Endothelial cell (in vitro differentiated cells): ENCODE results near the gene RAPGEF1. TPM values are rescaled to one million over a fixed set of nuclear protein-coding genes. Genes with fewer than 3 reads are reported as not detected.
"Not testable (repeated sequence)": the region's sequence is repeated elsewhere in the genome, so short reads cannot be mapped to it uniquely, and the experiment has no call there.

ENCODE experiments used
- DNase-seq: peaks from one replicate; pipeline ENCODE4 v3.0.0; 2021; ENCODE audit warnings: low spot score
- H3K27ac Mint-ChIP-seq: one replicate; pipeline ENCODE4 v1.8.0; 2021; ENCODE audit warnings: mixed read lengths, inconsistent platforms; ENCODE audit not compliant: unreplicated experiment
- H3K27me3 Mint-ChIP-seq: one replicate; pipeline ENCODE4 v1.8.0; 2021; ENCODE audit warnings: mild to moderate bottlenecking, moderate library complexity, mixed read lengths, inconsistent platforms; ENCODE audit not compliant: unreplicated experiment
- H3K36me3 Mint-ChIP-seq: one replicate; pipeline ENCODE4 v1.8.0; 2021; ENCODE audit warnings: mild to moderate bottlenecking, low read depth, mixed read lengths, inconsistent platforms; ENCODE audit not compliant: unreplicated experiment
- H3K4me1 Mint-ChIP-seq: one replicate; pipeline ENCODE4 v1.8.0; 2021; ENCODE audit warnings: mild to moderate bottlenecking, mixed read lengths, inconsistent platforms; ENCODE audit not compliant: unreplicated experiment
- H3K4me3 Mint-ChIP-seq: one replicate; pipeline ENCODE4 v1.8.0; 2021; ENCODE audit warnings: mild to moderate bottlenecking, mixed read lengths, inconsistent platforms; ENCODE audit not compliant: unreplicated experiment
- H3K9me3 Mint-ChIP-seq: one replicate; pipeline ENCODE4 v1.8.0; 2021; ENCODE audit warnings: mixed read lengths, inconsistent platforms; ENCODE audit not compliant: unreplicated experiment
- CTCF ChIP-seq: fragments of 200-600 bp; sonication (generic); IDR thresholded peaks from one replicate; pipeline ENCODE4 v1.5.0; 2021; ENCODE audit warnings: antibody characterized with exemption; ENCODE audit not compliant: unreplicated experiment
- total RNA-seq: library from RNA; stranded (reverse); fragmentation: NEBNext Ultra II Directional; extraction: Animal tissue kit (Norgen Biotek cat#: 25700); gene quantifications from one replicate; pipeline ENCODE4 v1.2.1, GENCODE V29; 2021; ENCODE audit not compliant: unreplicated experiment

RAPGEF1 gene
- total RNA-seq, 1 donor from 2014 or later, result 226 TPM

- peaks cover 15% of the 10 kb centered on the region for H3K36me3 Mint-ChIP-seq
- peaks cover 66% of the 10 kb centered on the region for H3K4me1 Mint-ChIP-seq
- no peak overlapping the region for H3K27ac Mint-ChIP-seq
- no peak overlapping the region for H3K4me3 Mint-ChIP-seq
- DNase-seq, result no peak
- H3K9me3 Mint-ChIP-seq, result no peaks in the 10 kb centered on the region
- peaks cover 6% of the 10 kb centered on the region for H3K27me3 Mint-ChIP-seq
- no peak for TF ChIP-seq CTCF
Observed at GRCh38 chr9:131685753-131686706, 53.8 kb downstream of the RAPGEF1 start.

GRCh38 chr9:131683094-131683493, 56.8 kb downstream of the RAPGEF1 start:
- not testable (repeated sequence) for DNase-seq, H3K9me3 Mint-ChIP-seq, H3K4me3 Mint-ChIP-seq
- H3K27ac Mint-ChIP-seq, result peak overlapping the region; percentile 96
- peaks cover 10% of the 10 kb centered on the region for H3K27me3 Mint-ChIP-seq
- peaks cover 24% of the 10 kb centered on the region for H3K36me3 Mint-ChIP-seq
- H3K4me1 Mint-ChIP-seq, result peaks cover 78% of the 10 kb centered on the region

GRCh38 chr9:131682261-131682660, 57.6 kb downstream of the RAPGEF1 start:
- no peak for TF ChIP-seq CTCF
- Mint-ChIP-seq H3K36me3 (peaks cover 24% of the 10 kb centered on the region), H3K4me1 (peaks cover 86% of the 10 kb centered on the region), H3K4me3 (peak overlapping the region; percentile 35), H3K27me3 (peaks cover 10% of the 10 kb centered on the region), H3K27ac (peak overlapping the region; percentile 96), H3K9me3 (no peaks in the 10 kb centered on the region)
- no peak for DNase-seq

GRCh38 chr9:131681826-131682225, 58.0 kb downstream of the RAPGEF1 start:
- H3K4me3 Mint-ChIP-seq, H3K9me3 Mint-ChIP-seq, DNase-seq: not testable (repeated sequence)
- H3K27me3 Mint-ChIP-seq, result peaks cover 10% of the 10 kb centered on the region
- H3K4me1 Mint-ChIP-seq, result peaks cover 90% of the 10 kb centered on the region
- H3K36me3 Mint-ChIP-seq, result peaks cover 24% of the 10 kb centered on the region
- peak overlapping the region; percentile 96 for H3K27ac Mint-ChIP-seq

- H3K27me3 Mint-ChIP-seq, H3K9me3 Mint-ChIP-seq, DNase-seq: not testable (repeated sequence)
- peaks cover 19% of the 10 kb centered on the region for H3K36me3 Mint-ChIP-seq
- H3K4me1 Mint-ChIP-seq, result peaks cover 93% of the 10 kb centered on the region
- H3K27ac Mint-ChIP-seq, result peak overlapping the region; percentile 96
- peak overlapping the region; percentile 72 for H3K4me3 Mint-ChIP-seq
Observed at GRCh38 chr9:131681108-131681507, 58.8 kb downstream of the RAPGEF1 start.

- H3K27ac Mint-ChIP-seq, result no peak overlapping the region
- no peaks in the 10 kb centered on the region for H3K9me3 Mint-ChIP-seq
- H3K4me1 Mint-ChIP-seq, result peaks cover 98% of the 10 kb centered on the region
- peak overlapping the region; percentile 62 for H3K4me3 Mint-ChIP-seq
- H3K27me3 Mint-ChIP-seq, result peaks cover 8% of the 10 kb centered on the region
- TF ChIP-seq CTCF, result no peak
- DNase-seq, result no peak
- H3K36me3 Mint-ChIP-seq, result peaks cover 12% of the 10 kb centered on the region
Observed at GRCh38 chr9:131679261-131680020, 60.4 kb downstream of the RAPGEF1 start.
